ENCODE data around the gene DCAKD. TPM values are rescaled to one million over a fixed set of nuclear protein-coding genes. Genes with fewer than 3 reads are reported as not detected.

DCAKD gene
- total RNA-seq, 4 donors from 2014 or later, result 26.8 to 57.1 (median 37.7) TPM

- Histone ChIP-seq H3K27me3 (no peaks in the 10 kb centered on the region), H3K36me3 (no peaks in the 10 kb centered on the region), H3K9me3 (no peaks in the 10 kb centered on the region), H3K4me3 (no peak overlapping the region), H3K27ac (peak overlapping the region; percentile 80 to 86), H3K4me1 (peaks cover 0 to 24% of the 10 kb centered on the region in 2 donors)
- TF ChIP-seq POLR2A (IDR thresholded peaks at IDR 0.05), result no peak
- TF ChIP-seq CTCF (IDR thresholded peaks at IDR 0.05), result no peak
- intact Hi-C loops (cut with DNase I; ENCODE audit: low total_unique reads), result loop anchor here (5.0 kb wide), 1 partner anchor 100 kb away; no protein-coding TSS in a partner anchor
- DNase-seq, result no peak
Observed at GRCh38 chr17:45022655-45023339, 28.6 kb downstream of the DCAKD start.

- intact Hi-C loops (cut with DNase I; ENCODE audit: low total_unique reads), result loop anchor here (5.0 kb wide), 1 partner anchor 100 kb away; no protein-coding TSS in a partner anchor
- peak overlapping the region; percentile 80 to 86 for H3K27ac ChIP-seq
- peaks cover 0 to 24% of the 10 kb centered on the region in 2 donors for H3K4me1 ChIP-seq
- TF ChIP-seq POLR2A (IDR thresholded peaks at IDR 0.05) (no peak), CTCF (IDR thresholded peaks at IDR 0.05) (no peak)
- DNase-seq, result no peak
- no peaks in the 10 kb centered on the region for H3K27me3 ChIP-seq
- H3K4me3 ChIP-seq, result peak overlapping the region in 1 of 2 donors; percentile 44
- no peaks in the 10 kb centered on the region for H3K9me3 ChIP-seq
- no peaks in the 10 kb centered on the region for H3K36me3 ChIP-seq
Observed at GRCh38 chr17:45022288-45022648, 29.2 kb downstream of the DCAKD start.

- H3K9me3 ChIP-seq, result no peaks in the 10 kb centered on the region
- peak overlapping the region; percentile 44 to 46 for H3K4me3 ChIP-seq
- intact Hi-C loops (cut with DNase I; ENCODE audit: low total_unique reads), result loop anchor here (5.0 kb wide), 1 partner anchor 99 kb away; no protein-coding TSS in a partner anchor
- peak overlapping the region; percentile 80 to 86 for H3K27ac ChIP-seq
- peaks cover 0 to 24% of the 10 kb centered on the region in 2 donors for H3K4me1 ChIP-seq
- TF ChIP-seq CTCF (IDR thresholded peaks at IDR 0.05) (peak; percentile 81 to 98 (median 94)), POLR2A (IDR thresholded peaks at IDR 0.05) (peak in 1 of 2 donors; percentile 37)
- DNase-seq, result peak; percentile 52 to 69
- no peaks in the 10 kb centered on the region for H3K36me3 ChIP-seq
- no peaks in the 10 kb centered on the region for H3K27me3 ChIP-seq
Observed at GRCh38 chr17:45021607-45022287, 29.7 kb downstream of the DCAKD start.

GRCh38 chr17:45020354-45021138 is 30.9 kb downstream of the DCAKD start:
- intact Hi-C loops (cut with DNase I; ENCODE audit: low total_unique reads), result loop anchor here (5.0 kb wide), 1 partner anchor 98 kb away; no protein-coding TSS in a partner anchor
- Histone ChIP-seq H3K27me3 (no peaks in the 10 kb centered on the region), H3K27ac (peak overlapping the region; percentile 80 to 86), H3K4me3 (no peak overlapping the region), H3K4me1 (peaks cover 0 to 24% of the 10 kb centered on the region in 2 donors), H3K9me3 (no peaks in the 10 kb centered on the region), H3K36me3 (no peaks in the 10 kb centered on the region)
- TF ChIP-seq POLR2A (IDR thresholded peaks at IDR 0.05) (no peak), CTCF (IDR thresholded peaks at IDR 0.05) (no peak)
- peak in 1 of 2 donors; percentile 30 for DNase-seq

Data from uterus (tissue), 4 donors.